GM12865 (cell line): ENCODE results near the gene HDC.

Source experiments
- DNase-seq: peaks from one replicate; pipeline ENCODE4 v3.0.0; 2010; ENCODE audit warnings: low read depth
- H3K4me3 ChIP-seq: 2 replicates; pipeline ENCODE4 v1.5.1; 2011; ENCODE audit warnings: mild to moderate bottlenecking, low read depth, low read length, control low read depth
- CTCF ChIP-seq: IDR thresholded peaks from 2 replicates; pipeline ENCODE4 v1.5.1; 2011; ENCODE audit warnings: low read length, control low read depth, low read depth, inconsistent platforms; ENCODE audit not compliant: insufficient read depth; ENCODE audit errors: missing control alignments

HDC gene

GRCh38 chr15:50275091-50275490 is 9.6 kb upstream of the HDC start:
- H3K4me3 ChIP-seq = no peak overlapping the region
- no peak for TF ChIP-seq CTCF
- no peak for DNase-seq

- no peak for DNase-seq
- TF ChIP-seq CTCF = no peak
- H3K4me3 ChIP-seq = no peak overlapping the region
Measured at GRCh38 chr15:50267577-50267976, 2.1 kb upstream of the HDC start.

- H3K4me3 ChIP-seq = no peak overlapping the region
- no peak for TF ChIP-seq CTCF
- peak; percentile 42 for DNase-seq
Measured at GRCh38 chr15:50262533-50262932, 3.0 kb downstream of the HDC start.

- peak; percentile 20 for TF ChIP-seq CTCF
- no peak overlapping the region for H3K4me3 ChIP-seq
- peak; percentile 26 for DNase-seq
Measured at GRCh38 chr15:50261981-50262380, 3.5 kb downstream of the HDC start.

- peak; percentile 49 for DNase-seq
- TF ChIP-seq CTCF = no peak
- no peak overlapping the region for H3K4me3 ChIP-seq
Measured at GRCh38 chr15:50260969-50261496, 4.5 kb downstream of the HDC start.

GRCh38 chr15:50259276-50259675 is 6.2 kb downstream of the HDC start:
- no peak for DNase-seq
- TF ChIP-seq CTCF = no peak

GRCh38 chr15:50257924-50258323 is 7.6 kb downstream of the HDC start:
- no peak for DNase-seq
- no peak for TF ChIP-seq CTCF
- H3K4me3 ChIP-seq = no peak overlapping the region

More at GRCh38 chr15:50259276-50259675, 6.2 kb downstream of the HDC start:
- no peak overlapping the region for H3K4me3 ChIP-seq
